Esophagus muscularis mucosa (tissue), 4 donors: ENCODE measurements around the gene PCSK6. TPM values are rescaled to one million over a fixed set of nuclear protein-coding genes. Genes with fewer than 3 reads are reported as not detected.

Experiments used
- DNase-seq: peaks from one replicate; pipeline ENCODE4 v3.0.0-alpha.2; 2017; ENCODE audit errors: extremely low spot score
- H3K27ac ChIP-seq, 4 donors: fragments of 200-600 bp; sonication (generic); replicated peaks in 1 of 4; 1 replicate in 3 of 4; 2 replicates in 1 of 4; pipeline ENCODE4 v1.5.1; 2016 to 2019; ENCODE audit warnings: mild to moderate bottlenecking in 1 of 4
- H3K27me3 ChIP-seq, 4 donors: fragments of 200-600 bp; sonication (generic); one replicate each; pipeline versions ENCODE4 v1.5.1 to v1.6.0; 2016 to 2019
- H3K36me3 ChIP-seq, 4 donors: fragments of 200-600 bp; sonication (generic); one replicate each; pipeline ENCODE4 v1.5.1; 2016 to 2019
- H3K4me1 ChIP-seq, 4 donors: fragments of 200-600 bp; sonication (generic); one replicate each; pipeline ENCODE4 v1.5.1; 2016 to 2019
- H3K4me3 ChIP-seq, 4 donors: fragments of 200-600 bp; sonication (generic); 1 replicate in 2 of 4; 2 replicates in 2 of 4; pipeline ENCODE4 v1.5.1; 2016 to 2019; ENCODE audit warnings: mild to moderate bottlenecking in 4 of 4, moderate library complexity in 1 of 4
- H3K9me3 ChIP-seq, 4 donors: fragments of 200-600 bp; sonication (generic); 1 replicate in 3 of 4; 2 replicates in 1 of 4; pipeline ENCODE4 v1.5.1; 2016 to 2019
- EP300 ChIP-seq: sonication (generic); formaldehyde crosslinking; IDR thresholded peaks from one replicate; pipeline ENCODE4 v1.6.1; 2017; ENCODE audit warnings: antibody characterized with exemption
- POLR2A ChIP-seq: fragments of 450-650 bp; IDR thresholded peaks from one replicate; pipeline ENCODE4 v1.6.1; 2017; ENCODE audit warnings: antibody characterized with exemption, moderate library complexity, mild to moderate bottlenecking, low read depth
- POLR2AphosphoS5 ChIP-seq, 2 donors: sonication (generic); formaldehyde crosslinking; IDR thresholded peaks; one replicate each; pipeline ENCODE4 v1.6.1; 2017; ENCODE audit warnings: antibody characterized with exemption in 2 of 2
- WGBS: methylation state at CpG from one replicate; pipeline ENCODE4 v1.1.5; 2018; 5-methylcytosine and 5-hydroxymethylcytosine counted together
- intact Hi-C: fragments of 100-400 bp; cut with DNase I; formaldehyde crosslinking; loops from one replicate; pipeline ENCODE4 v1.15.1; 2023
- total RNA-seq, 4 donors: library from RNA; depleted of rRNA; stranded (reverse); fragments of >200 nt; gene quantifications; one replicate each; pipeline versions ENCODE4 v1.1.0 to v1.2.1, GENCODE V29; 2016
- TF ChIP-seq, protein P1 (sequence below), 3 experiments: fragments of 200-600 bp in 2 of 3; fragments of 450-650 bp in 1 of 3; sonication (generic) in 2 of 3; IDR thresholded peaks; one replicate each; pipeline ENCODE4 v1.5.1; 2017 to 2019; ENCODE audit warnings: antibody characterized with exemption in 3 of 3, mild to moderate bottlenecking in 2 of 3, moderate library complexity in 1 of 3

Gene PCSK6
- total RNA-seq, 4 donors from 2014 or later, result 13.6 to 24.1 (median 15.3) TPM

DNA sequence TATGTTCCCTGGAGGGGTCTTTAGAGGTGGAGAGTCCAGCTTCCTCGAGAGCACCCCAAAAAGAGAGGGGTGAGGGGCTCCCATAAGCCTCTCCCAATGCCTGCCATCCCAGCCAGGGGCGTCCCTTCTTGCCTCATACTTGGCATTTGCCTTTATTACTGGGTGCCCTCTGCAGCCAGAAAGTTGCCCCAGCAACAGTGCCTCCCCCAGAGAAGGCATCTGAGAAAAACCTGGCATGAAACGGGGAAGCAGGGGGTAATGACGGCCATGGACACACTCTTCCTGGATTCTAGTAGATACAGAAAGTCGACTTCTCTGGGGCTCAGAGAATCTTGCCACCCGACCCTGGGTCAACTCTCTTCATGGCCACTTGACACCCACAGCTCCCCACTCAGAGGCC is 90.1 kb downstream of the PCSK6 start:
- 60% methylated on average over 6 of the region's 6 CpGs for WGBS
- TF ChIP-seq POLR2AphosphoS5 (IDR thresholded peaks at IDR 0.05) (no peak), EP300 (no peak), POLR2A (no peak)
- TF ChIP-seq, protein P1, sequence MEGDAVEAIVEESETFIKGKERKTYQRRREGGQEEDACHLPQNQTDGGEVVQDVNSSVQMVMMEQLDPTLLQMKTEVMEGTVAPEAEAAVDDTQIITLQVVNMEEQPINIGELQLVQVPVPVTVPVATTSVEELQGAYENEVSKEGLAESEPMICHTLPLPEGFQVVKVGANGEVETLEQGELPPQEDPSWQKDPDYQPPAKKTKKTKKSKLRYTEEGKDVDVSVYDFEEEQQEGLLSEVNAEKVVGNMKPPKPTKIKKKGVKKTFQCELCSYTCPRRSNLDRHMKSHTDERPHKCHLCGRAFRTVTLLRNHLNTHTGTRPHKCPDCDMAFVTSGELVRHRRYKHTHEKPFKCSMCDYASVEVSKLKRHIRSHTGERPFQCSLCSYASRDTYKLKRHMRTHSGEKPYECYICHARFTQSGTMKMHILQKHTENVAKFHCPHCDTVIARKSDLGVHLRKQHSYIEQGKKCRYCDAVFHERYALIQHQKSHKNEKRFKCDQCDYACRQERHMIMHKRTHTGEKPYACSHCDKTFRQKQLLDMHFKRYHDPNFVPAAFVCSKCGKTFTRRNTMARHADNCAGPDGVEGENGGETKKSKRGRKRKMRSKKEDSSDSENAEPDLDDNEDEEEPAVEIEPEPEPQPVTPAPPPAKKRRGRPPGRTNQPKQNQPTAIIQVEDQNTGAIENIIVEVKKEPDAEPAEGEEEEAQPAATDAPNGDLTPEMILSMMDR (IDR thresholded peaks at IDR 0.05), result no peak

DNA sequence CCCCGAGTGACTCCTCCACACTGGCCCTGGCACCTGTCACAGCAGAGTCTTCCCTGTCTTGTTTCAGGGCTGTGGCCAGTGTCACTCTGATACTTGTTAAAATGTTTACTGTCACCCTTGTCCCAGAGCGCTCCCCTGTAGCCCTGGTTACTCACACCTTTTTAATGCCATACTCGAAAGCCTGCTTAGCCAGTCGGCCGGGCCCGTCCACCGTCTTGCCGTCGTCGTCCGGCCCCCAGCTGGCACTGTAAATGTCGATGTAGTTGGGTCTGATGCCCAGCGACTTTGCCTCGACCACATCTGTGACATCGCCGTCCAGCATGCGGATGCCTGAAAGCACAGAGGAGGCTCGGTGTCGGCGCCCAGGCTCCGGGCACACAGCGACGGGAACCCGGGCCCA is 91.3 kb downstream of the PCSK6 start:
- H3K27me3 ChIP-seq, result peaks cover 0 to 30% (median 0%) of the 10 kb centered on the region in 4 donors
- H3K4me1 ChIP-seq, result no peaks in the 10 kb centered on the region
- no peak overlapping the region for H3K27ac ChIP-seq
- WGBS, result 89% methylated on average over 24 of the region's 24 CpGs
- TF ChIP-seq POLR2A (no peak), EP300 (no peak), POLR2AphosphoS5 (IDR thresholded peaks at IDR 0.05) (no peak)
- TF ChIP-seq, protein P1 (IDR thresholded peaks at IDR 0.05), result no peak
- DNase-seq, result no peak
- H3K9me3 ChIP-seq, result no peaks in the 10 kb centered on the region
- no peak overlapping the region for H3K4me3 ChIP-seq
- H3K36me3 ChIP-seq, result peaks cover 0 to 13% (median 0%) of the 10 kb centered on the region in 4 donors
- intact Hi-C loops, result no loop called here

More for the DNA sequence above, 90.1 kb downstream of the PCSK6 start:
- Histone ChIP-seq H3K9me3 (no peaks in the 10 kb centered on the region), H3K4me1 (no peaks in the 10 kb centered on the region), H3K27ac (no peak overlapping the region), H3K36me3 (peaks cover 0 to 13% (median 0%) of the 10 kb centered on the region in 4 donors), H3K27me3 (peaks cover 0 to 25% (median 0%) of the 10 kb centered on the region in 4 donors), H3K4me3 (no peak overlapping the region)
- no peak for DNase-seq
- intact Hi-C loops, result no loop called here

DNA sequence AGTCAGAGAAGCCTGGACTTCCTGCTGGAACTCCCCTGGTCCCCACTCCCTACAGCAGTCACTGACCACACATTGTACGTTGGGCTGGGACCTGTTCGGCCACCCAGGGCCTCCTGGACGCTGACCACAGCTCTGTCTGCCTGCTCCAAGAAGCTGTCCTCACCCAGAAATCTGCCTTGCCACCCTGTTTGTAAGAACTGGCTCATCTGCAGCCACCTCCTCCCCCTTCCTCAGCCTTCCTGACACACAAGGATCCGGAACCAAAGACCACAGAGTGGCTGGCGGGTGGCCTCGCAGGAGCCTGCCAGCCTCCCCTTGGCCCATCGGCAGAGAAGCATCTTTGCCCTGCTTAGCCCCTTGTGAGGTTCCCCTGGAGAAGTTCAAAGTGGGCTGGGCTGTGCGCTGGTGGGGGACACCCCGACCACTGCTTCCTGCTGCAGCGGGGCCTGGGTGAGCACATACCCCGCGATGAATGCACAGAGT is 91.9 kb downstream of the PCSK6 start:
- intact Hi-C loops, result no loop called here

DNA sequence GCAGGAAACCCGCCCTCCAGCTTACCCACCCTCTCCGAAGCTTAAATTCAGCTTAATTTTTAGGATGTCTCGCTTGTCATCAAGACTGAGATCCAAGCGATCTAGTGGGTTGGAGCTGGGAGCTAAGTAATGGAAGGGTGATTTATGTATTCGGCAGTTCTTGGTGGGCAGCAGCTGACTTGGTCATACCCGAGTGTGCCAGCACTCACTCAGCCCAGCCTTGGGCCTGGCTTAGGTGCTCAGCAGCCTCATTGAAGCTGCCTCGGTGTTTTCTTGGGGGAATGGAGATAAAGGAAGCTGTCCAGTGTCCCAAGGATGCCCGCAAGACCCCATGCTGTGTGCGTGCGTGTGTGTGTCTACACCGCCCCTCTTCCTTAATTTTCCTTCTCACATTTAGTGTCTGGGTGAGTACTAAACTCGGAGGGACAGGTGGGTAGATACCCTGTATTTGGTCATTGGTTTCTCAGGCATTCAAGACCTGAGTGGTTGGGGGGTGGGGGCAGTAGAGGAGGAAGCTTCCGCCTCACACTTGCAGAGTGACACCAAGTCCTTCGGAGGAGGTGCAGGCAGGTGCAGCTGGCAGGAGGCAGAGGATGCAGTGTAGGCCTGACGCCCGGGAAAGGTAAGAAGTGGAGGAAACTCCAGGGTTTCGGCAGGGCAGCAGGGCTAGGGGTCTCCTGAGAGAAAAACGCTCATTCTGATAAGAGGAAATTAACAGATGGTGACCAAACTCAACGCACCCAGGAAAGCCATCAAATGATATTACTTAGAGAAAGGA is 92.8 kb downstream of the PCSK6 start:
- no peak overlapping the region for H3K4me3 ChIP-seq
- intact Hi-C loops, result no loop called here
- H3K4me1 ChIP-seq, result no peaks in the 10 kb centered on the region
- WGBS, result 77% methylated on average over 19 of the region's 19 CpGs
- H3K9me3 ChIP-seq, result no peaks in the 10 kb centered on the region
- peaks cover 0 to 13% (median 0%) of the 10 kb centered on the region in 4 donors for H3K36me3 ChIP-seq
- DNase-seq, result no peak
- peaks cover 0 to 30% (median 0%) of the 10 kb centered on the region in 4 donors for H3K27me3 ChIP-seq
- no peak for TF ChIP-seq POLR2AphosphoS5 (IDR thresholded peaks at IDR 0.05)
- TF ChIP-seq, protein P1 (IDR thresholded peaks at IDR 0.05), result no peak
- no peak for TF ChIP-seq EP300
- no peak for TF ChIP-seq POLR2A
- no peak overlapping the region for H3K27ac ChIP-seq

More for the DNA sequence above, 91.9 kb downstream of the PCSK6 start:
- H3K9me3 ChIP-seq, result no peaks in the 10 kb centered on the region
- no peaks in the 10 kb centered on the region for H3K4me1 ChIP-seq
- DNase-seq, result no peak
- H3K27me3 ChIP-seq, result peaks cover 0 to 30% (median 0%) of the 10 kb centered on the region in 4 donors
- H3K36me3 ChIP-seq, result peaks cover 0 to 13% (median 0%) of the 10 kb centered on the region in 4 donors
- no peak overlapping the region for H3K27ac ChIP-seq
- no peak overlapping the region for H3K4me3 ChIP-seq
- 82% methylated on average over 12 of the region's 12 CpGs for WGBS
- TF ChIP-seq POLR2A, result no peak
- TF ChIP-seq EP300, result no peak
- no peak for TF ChIP-seq POLR2AphosphoS5 (IDR thresholded peaks at IDR 0.05)
- TF ChIP-seq, protein P1 (IDR thresholded peaks at IDR 0.05), result no peak
